GOT3 (cell line): ENCODE results near the gene HAUS7.

Source experiments
- DNase-seq: peaks from one replicate; lab custom pipeline; 2025; ENCODE audit warnings: mixed read lengths; lab: John Stamatoyannopoulos, UW

HAUS7 gene

GRCh38 chrX:153438532-153438931, 31.8 kb downstream of the HAUS7 start:
- DNase-seq, result no peak

- no peak for DNase-seq
These were observed 34.5 kb downstream of the HAUS7 start for GRCh38 chrX:153435845-153436244.

- DNase-seq, result no peak
These were observed 35.6 kb downstream of the HAUS7 start for GRCh38 chrX:153434801-153435200.

GRCh38 chrX:153433781-153434285, 36.5 kb downstream of the HAUS7 start:
- no peak for DNase-seq

- DNase-seq, result no peak
These were observed 37.2 kb downstream of the HAUS7 start for GRCh38 chrX:153433161-153433680.

- DNase-seq, result no peak
These were observed 39.6 kb downstream of the HAUS7 start for GRCh38 chrX:153430796-153431195.

GRCh38 chrX:153426204-153426603, 44.2 kb downstream of the HAUS7 start:
- DNase-seq, result no peak

GRCh38 chrX:153423652-153424051, 46.7 kb downstream of the HAUS7 start:
- DNase-seq, result no peak

GRCh38 chrX:153421856-153422255, 48.5 kb downstream of the HAUS7 start:
- DNase-seq, result no peak

- DNase-seq, result no peak
These were observed 49.4 kb downstream of the HAUS7 start for GRCh38 chrX:153420851-153421599.

GRCh38 chrX:153417637-153418036, 52.7 kb downstream of the HAUS7 start:
- DNase-seq, result no peak

- DNase-seq, result no peak
These were observed 53.5 kb downstream of the HAUS7 start for GRCh38 chrX:153416781-153417450.

- no peak for DNase-seq
These were observed 55.4 kb downstream of the HAUS7 start for GRCh38 chrX:153414856-153415510.

GRCh38 chrX:153413731-153414130, 56.6 kb downstream of the HAUS7 start:
- DNase-seq, result no peak

- no peak for DNase-seq
These were observed 57.3 kb downstream of the HAUS7 start for GRCh38 chrX:153412746-153413720.

GRCh38 chrX:153411988-153412574, 58.3 kb downstream of the HAUS7 start:
- no peak for DNase-seq

GRCh38 chrX:153411255-153411987, 59.0 kb downstream of the HAUS7 start, which contains the start of gene ZFP92:
TSS of gene ZFP92 (plus strand) at chrX:153411472. CDS start at chrX:153418323, 6,851 bp downstream.
- no peak for DNase-seq

GRCh38 chrX:153410888-153411254, 59.5 kb downstream of the HAUS7 start:
- DNase-seq, result no peak

GRCh38 chrX:153410373-153410772, 60.0 kb downstream of the HAUS7 start:
- no peak for DNase-seq

- no peak for DNase-seq
These were observed 60.8 kb downstream of the HAUS7 start for GRCh38 chrX:153409414-153410101.
